Measurements from ENCODE around the gene HTR1E. TPM values are rescaled to one million over a fixed set of nuclear protein-coding genes. Genes with fewer than 3 reads are reported as not detected.
A peak's percentile ranks its signal among the peaks of the same experiment; 100 is the strongest.

HTR1E gene
- total RNA-seq, 1 donor from 2014 or later: not detected

GRCh38 chr6:87027021-87027420 is 89.7 kb downstream of the HTR1E start:
- no peaks in the 10 kb centered on the region for H3K36me3 ChIP-seq
- no peaks in the 10 kb centered on the region for H3K4me1 ChIP-seq
- H3K4me3 ChIP-seq: no peak overlapping the region
- intact Hi-C loops (cut with DNase I): no loop called here
- no peak overlapping the region for H3K27ac ChIP-seq
- H3K9me3 ChIP-seq: no peaks in the 10 kb centered on the region
- no peaks in the 10 kb centered on the region for H3K27me3 ChIP-seq
- TF ChIP-seq CTCF (IDR thresholded peaks at IDR 0.05): no peak
- no peak for DNase-seq (ENCODE audit: low spot score in 2 of 2)

GRCh38 chr6:87029711-87030314 is 92.5 kb downstream of the HTR1E start:
- Histone ChIP-seq H3K4me3 (no peak overlapping the region), H3K27me3 (no peaks in the 10 kb centered on the region), H3K36me3 (no peaks in the 10 kb centered on the region), H3K4me1 (no peaks in the 10 kb centered on the region), H3K27ac (no peak overlapping the region), H3K9me3 (no peaks in the 10 kb centered on the region)
- TF ChIP-seq CTCF (IDR thresholded peaks at IDR 0.05): peak in 2 of 3 experiments; percentile 5 to 32
- no peak for DNase-seq (ENCODE audit: low spot score in 2 of 2)
- intact Hi-C loops (cut with DNase I): loop anchor here (5.0 kb wide), 1 partner anchor 1108 kb away; no protein-coding TSS in a partner anchor

GRCh38 chr6:87040729-87041128 is 103.4 kb downstream of the HTR1E start:
- Histone ChIP-seq H3K27me3 (no peaks in the 10 kb centered on the region), H3K9me3 (no peaks in the 10 kb centered on the region), H3K4me1 (no peaks in the 10 kb centered on the region), H3K4me3 (no peak overlapping the region), H3K36me3 (no peaks in the 10 kb centered on the region), H3K27ac (no peak overlapping the region)
- DNase-seq (ENCODE audit: low spot score in 2 of 2): no peak
- no peak for TF ChIP-seq CTCF (IDR thresholded peaks at IDR 0.05)
- intact Hi-C loops (cut with DNase I): no loop called here

GRCh38 chr6:87045521-87046075 is 108.3 kb downstream of the HTR1E start:
- H3K4me3 ChIP-seq: no peak overlapping the region
- intact Hi-C loops (cut with DNase I): no loop called here
- H3K27me3 ChIP-seq: no peaks in the 10 kb centered on the region
- H3K36me3 ChIP-seq: no peaks in the 10 kb centered on the region
- DNase-seq (ENCODE audit: low spot score in 2 of 2): no peak
- no peak for TF ChIP-seq CTCF (IDR thresholded peaks at IDR 0.05)
- H3K4me1 ChIP-seq: no peaks in the 10 kb centered on the region
- no peak overlapping the region for H3K27ac ChIP-seq
- no peaks in the 10 kb centered on the region for H3K9me3 ChIP-seq

GRCh38 chr6:87049779-87050178 is 112.5 kb downstream of the HTR1E start:
- no peak overlapping the region for H3K27ac ChIP-seq
- no peak overlapping the region for H3K4me3 ChIP-seq
- TF ChIP-seq CTCF (IDR thresholded peaks at IDR 0.05): no peak
- DNase-seq (ENCODE audit: low spot score in 2 of 2): no peak
- intact Hi-C loops (cut with DNase I): no loop called here
- H3K36me3 ChIP-seq: no peaks in the 10 kb centered on the region
- H3K4me1 ChIP-seq: no peaks in the 10 kb centered on the region
- no peaks in the 10 kb centered on the region for H3K9me3 ChIP-seq
- no peaks in the 10 kb centered on the region for H3K27me3 ChIP-seq
